HG03039 (cell line): ENCODE measurements around the gene GPRIN2.
"Not testable (repeated sequence)": the region's sequence is repeated elsewhere in the genome, so short reads cannot be mapped to it uniquely, and the experiment has no call there.

Source experiments
- ATAC-seq: cut with Tn5 transposase; IDR thresholded peaks from one replicate; pipeline ENCODE4 v1.9.1; 2021; ENCODE audit warnings: mild to moderate bottlenecking, moderate library complexity; ENCODE audit not compliant: unreplicated experiment

The GPRIN2 gene

DNA sequence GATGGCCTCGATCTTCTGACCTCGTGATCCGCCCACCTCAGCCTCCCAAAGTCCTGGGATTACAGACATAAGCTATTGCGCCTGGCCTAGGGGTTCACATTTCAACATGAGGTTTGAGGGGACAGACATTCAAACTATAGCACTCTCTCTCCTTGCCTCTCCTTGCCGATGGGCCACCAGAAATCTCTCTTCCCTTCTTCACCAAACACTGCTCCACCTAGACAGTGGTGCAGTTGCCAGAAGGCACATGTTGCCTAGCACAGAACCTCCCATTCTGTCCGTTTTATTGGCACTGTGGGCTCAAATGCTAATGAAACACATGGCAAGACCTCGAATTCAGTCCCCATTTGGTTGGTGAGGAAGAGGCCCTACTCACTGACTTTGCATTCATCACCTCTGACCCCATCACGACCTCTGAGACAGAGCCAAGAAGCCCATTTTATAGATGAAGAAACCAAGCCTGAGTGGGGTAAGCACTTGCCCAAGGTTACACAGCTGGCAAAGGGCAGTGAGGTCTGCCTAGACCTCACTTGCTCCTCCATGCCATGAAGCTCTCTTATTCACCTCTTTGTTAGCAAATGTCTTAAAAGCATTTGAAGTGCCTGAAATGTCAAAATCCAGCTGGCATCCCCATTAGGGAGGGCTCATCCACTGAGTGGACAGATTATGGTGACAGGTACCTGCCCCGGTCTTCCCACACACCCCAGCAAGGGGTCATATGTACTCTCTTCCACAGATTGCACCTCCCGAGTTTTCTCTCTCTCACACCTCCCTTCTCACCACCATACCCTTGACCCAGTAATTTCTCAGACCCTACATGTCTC is 34.0 kb downstream of the GPRIN2 start:
- ATAC-seq: no peak

DNA sequence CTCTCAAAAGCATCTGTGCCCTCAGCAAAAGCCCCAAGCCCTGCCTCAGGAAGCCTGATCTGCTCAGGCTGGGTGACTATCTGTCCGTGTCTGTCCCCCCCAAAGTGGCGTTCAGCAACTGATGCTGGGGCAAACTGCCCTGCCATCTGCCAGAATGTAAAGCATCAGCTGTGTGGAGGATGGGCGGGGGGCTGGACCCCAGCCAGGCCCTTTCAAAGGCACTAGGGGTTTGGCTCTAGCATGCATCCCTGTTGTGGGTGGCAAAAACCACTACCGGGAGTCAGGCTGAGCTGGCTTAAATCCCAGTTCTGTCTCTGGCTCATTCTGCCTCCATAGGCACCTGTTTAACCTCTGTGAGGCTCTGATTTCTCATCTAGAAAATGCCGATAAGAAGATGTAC is 35.5 kb downstream of the GPRIN2 start:
- no peak for ATAC-seq

DNA sequence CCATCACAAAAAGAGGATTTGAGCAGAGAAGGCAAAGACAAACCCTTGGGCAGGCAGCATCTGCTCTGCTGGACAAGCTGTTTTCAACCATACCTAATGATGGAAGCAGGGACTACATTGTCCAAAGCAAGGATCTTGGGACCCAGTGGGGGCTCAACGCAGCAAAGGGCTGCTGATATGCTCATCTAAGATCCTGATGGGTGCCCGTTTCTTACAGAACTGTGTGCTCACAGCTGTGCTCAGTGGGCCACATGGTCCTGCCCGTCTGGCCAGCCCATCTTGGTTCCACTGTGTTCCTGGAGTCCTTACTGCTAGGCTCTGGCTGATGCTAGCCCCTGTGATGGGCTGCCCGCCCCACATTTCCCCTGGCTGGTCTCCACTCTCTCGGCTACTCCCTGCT is 36.1 kb downstream of the GPRIN2 start:
- no peak for ATAC-seq

DNA sequence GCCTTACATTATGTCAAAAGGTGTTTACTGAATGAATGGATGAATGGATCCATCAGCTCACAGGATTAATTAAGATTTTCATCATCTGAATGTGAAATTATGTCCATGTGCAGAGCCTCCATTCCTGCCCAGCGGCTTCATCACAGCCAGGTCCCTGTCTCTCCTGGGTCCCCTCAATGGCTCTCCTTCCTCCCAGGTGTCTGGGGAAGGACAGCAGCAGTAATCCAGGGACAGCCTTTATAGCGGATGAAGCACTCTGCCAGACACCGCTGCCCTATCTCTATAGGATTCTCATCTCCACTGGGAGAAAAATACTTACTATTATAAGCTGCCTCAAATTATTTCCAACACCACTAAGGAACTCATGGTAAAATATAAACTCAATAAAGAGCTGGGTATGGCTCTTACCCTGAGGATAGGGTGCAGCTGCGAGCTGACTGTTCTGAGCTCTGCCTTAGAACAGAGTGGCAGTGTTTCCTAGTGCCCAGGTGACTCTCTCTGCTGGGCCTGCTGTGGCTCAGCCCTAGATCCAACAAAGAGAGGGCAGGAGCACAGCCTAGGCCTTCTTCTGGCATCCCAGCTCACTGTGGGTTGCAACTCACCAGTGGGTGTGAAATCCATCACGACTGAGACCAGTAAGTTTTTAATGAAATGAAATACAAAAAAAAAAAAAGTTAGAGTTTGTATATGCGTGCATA is 38.3 kb downstream of the GPRIN2 start:
- no peak for ATAC-seq

DNA sequence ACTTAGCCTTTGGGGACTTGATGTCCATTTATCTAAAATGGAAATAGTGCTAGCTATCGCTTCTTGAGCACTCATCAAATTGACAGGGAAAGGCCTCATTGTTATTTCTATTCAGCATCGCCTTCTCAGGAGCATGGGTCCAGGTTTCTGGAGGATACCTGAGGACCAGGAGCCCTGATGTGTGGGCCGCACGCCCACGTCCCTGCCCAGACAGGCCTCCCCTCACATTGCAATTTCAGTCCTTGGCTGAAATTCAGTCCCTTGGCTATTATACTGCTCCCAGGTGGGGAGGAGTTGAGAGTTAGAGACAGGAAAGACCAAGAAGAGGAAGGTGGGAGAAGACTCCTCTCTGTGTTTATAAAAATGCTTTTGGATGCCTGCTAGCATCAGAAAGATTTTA is 38.9 kb downstream of the GPRIN2 start:
- no peak for ATAC-seq

DNA sequence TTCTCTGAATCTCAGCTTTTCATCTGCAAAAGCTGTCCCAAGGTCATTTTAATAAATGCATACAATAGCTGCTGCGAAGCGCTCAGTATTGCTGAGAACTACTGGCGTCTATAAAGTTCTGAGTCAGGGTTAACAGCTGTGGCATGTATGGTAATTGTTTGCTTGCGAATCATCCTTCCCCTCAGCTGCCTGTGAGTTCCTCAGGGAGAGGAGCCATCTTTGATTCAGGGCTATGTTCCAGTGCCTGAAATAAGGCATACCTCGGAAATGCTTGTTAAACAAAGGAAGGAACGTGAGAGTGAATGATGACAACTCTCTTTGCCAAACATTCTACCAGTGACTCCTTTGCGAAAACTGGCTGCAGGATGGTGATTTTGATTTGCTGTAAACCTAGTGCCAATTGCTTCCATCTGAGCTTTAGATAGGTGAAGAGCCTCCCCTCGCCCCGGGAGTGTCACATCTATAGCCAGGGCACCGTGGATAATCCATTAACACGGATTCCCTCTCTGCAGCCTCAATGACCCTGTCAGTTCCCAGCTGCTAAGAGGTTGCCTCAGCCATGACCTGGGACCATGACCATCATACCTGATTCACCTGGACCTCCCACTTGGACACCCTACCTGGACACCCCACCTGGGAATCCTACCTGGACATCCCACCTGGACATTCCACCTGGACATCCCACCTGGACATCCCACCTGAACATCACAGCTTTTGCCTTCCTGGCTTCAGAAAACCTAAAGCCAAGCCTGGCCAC is 39.6 kb downstream of the GPRIN2 start:
- no peak for ATAC-seq

DNA sequence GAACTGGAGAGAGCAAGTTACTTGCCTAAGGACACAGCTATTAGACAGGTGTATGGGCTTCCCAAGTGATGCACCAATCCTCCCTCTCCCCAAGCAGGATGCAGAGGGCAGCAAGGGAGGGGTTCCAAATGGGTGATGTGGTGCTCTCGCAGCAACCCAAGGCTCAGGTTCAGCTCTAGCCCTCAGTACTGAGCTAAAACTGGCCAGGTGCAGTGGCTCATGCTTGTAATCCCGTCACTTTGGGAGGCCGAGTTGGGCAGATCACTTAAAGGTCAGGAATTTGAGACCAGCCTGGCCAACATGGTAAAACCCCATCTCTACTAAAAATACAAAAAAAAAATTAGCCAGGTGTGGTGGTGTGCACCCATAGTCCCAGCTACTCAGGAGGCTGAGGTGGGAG is 40.7 kb downstream of the GPRIN2 start:
- ATAC-seq: no peak

DNA sequence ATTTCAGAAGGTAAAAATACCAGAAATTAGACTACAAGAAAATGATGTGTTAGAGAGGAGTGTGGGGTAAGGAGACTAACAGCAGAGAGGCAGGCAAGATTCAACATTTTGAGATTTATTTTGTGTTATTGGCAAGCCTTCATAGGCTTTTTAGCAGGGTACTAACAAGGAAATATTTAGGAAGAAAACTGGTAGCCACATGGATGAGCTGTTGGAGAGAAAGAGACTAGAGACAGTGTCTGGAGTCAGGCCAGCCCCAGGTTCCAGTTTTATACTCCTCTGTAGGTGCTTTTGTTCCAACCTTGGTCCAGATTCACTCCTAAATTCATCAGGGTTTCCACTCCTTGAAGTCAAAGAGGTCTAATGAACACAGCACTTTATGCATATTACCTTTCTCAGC is 41.1 kb downstream of the GPRIN2 start:
- ATAC-seq: no peak

DNA sequence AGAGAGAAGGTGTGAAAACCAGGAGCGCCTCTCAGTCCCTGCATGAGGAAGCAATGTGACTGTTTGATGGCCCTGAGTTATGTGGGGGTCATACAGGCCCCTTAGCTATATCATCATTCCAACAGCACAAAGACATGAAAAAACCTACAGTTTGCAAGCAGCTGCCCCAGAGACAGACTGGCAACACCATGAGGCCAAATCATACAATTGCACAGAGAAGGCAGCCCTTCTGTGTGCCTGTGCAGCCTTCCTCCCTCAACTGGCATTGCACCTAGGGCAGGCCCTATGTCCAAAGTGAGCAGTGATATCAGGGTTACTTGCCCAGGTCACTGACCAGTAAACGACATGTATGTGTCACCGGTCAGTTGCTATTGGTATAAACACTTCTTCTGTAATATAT is 41.6 kb downstream of the GPRIN2 start:
- no peak for ATAC-seq

DNA sequence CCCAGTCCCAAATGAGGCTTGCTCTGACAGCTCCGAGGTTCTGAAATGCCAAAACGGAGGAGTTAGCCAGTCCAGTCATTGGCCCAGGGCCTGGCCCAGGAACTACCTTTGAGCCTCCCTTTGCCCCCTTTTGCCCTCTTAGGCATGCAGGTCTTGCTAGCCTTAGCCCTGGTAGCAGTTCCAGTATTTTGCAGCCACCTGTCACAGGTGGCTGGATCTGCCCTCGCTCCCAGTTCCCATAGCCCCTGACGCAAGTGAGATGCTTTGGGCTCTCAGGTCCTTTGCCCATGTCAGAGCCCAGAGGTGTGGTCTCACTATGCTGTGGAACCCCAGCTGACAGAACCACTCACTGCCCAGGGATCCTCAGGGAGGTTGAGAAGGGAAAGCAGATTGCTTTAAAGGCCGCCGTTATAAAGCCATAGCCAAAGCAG is 42.0 kb downstream of the GPRIN2 start:
- no peak for ATAC-seq

DNA sequence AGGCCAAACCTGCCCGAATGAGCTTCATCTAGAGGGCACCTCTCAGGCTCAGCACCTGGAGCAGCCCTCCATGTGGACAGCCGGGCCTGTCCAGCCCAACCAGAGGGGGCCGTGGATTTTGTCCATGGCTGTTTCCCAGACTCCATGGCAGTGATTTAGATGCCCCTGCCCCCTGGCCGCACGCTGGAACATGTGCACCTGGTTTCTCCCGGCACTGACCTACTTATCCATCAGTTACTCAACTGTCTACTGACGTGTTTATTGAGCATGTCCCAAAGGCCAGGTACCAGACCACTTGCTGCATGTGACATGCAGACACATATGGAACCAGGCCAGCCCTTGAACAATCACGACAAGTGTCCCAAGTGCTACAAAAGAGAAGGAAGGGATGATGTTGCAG is 43.1 kb downstream of the GPRIN2 start:
- ATAC-seq: not testable (repeated sequence)

DNA sequence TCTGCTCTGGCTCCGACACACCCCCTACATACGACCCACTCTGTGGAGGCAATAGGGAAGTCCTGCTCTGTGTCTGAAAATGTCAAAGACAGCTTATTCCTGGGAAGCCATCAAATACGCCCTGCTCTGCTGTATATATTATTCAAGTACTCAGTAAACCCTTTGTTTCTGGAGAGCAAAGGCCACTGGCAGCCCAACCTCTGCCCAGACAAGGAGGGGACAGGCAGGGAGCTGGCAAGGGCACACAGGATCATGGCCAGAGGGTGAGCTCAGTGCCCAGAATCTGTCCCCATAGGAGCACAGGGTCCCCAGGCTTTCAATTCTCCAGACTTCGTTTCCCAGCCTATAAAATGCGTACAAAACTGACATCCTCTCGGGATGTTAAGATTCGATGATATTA is 43.7 kb downstream of the GPRIN2 start:
- not testable (repeated sequence) for ATAC-seq

DNA sequence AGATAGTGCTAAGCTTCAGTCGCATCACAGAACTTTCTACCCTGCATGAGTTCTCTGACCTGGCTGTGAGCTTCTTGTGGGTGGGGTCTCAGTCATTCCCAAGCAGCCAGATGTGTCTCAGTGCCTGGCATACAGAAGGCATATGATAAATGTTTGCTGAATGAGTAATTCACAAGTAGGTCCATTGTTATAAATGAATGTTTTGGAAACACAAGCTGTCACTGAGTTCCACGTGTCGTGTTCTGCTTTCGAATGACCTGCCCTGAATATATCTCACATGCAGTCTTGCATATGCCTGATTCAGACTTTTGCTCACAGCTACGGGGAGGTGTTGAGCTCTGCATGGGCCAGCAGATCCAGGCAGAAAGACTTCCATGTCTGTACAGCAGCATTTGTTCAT is 44.5 kb downstream of the GPRIN2 start:
- not testable (repeated sequence) for ATAC-seq
